Thyroid gland (tissue), 4 donors: ENCODE results near the gene PCNX3.

Experiments
- POLR2A ChIP-seq, 2 donors: fragments of 450-650 bp; IDR thresholded peaks; one replicate each; pipeline ENCODE4 v1.6.1; 2017; ENCODE audit warnings: antibody characterized with exemption in 2 of 2, mild to moderate bottlenecking in 2 of 2, moderate library complexity in 1 of 2
- TF ChIP-seq, protein P1 (sequence below), 6 experiments: fragments of 200-600 bp in 3 of 6; fragments of 450-650 bp in 3 of 6; sonication (generic) in 3 of 6; IDR thresholded peaks; one replicate each; pipeline ENCODE4 v1.5.1; 2016 to 2019; ENCODE audit warnings: antibody characterized with exemption in 6 of 6, mild to moderate bottlenecking in 2 of 6, inconsistent platforms in 1 of 6, moderate library complexity in 1 of 6

DNA sequence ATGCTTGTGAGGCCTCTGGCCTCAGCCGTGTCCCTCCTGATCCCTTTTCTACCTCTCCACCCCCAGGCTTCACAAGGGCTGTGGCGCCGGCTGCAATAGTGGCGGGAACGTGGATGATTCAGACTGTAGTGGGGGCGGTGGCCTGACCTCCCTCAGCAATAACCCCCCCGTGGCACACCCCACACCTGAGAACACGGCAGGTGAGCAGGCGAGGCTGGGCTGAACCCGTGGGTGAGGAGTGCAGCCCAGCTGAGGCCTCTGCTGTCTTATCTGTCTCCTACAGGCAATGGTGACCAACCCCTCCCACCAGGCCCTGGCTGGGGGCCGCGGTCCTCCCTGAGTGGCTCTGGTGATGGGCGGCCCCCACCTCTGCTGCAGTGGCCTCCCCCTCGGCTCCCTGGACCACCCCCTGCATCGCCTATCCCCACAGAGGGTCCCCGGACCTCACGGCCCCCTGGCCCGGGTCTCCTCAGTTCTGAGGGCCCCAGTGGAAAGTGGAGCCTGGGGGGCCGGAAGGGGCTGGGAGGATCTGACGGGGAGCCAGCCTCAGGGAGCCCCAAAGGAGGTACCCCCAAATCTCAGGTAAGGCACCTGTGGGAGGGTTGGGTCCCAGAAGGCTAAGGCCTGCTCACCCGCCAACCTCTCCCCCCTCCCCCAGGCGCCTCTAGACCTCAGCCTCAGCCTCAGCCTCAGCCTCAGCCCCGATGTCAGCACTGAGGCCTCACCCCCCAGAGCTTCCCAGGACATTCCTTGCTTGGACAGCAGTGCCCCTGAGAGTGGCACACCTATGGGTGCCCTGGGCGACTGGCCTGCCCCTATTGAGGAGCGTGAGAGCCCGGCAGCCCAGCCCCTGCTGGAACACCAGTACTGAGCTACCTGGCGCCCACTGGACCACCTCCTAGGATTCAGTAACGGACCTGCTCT is 20.8 kb downstream of the PCNX3 start:
- TF ChIP-seq, protein P1, sequence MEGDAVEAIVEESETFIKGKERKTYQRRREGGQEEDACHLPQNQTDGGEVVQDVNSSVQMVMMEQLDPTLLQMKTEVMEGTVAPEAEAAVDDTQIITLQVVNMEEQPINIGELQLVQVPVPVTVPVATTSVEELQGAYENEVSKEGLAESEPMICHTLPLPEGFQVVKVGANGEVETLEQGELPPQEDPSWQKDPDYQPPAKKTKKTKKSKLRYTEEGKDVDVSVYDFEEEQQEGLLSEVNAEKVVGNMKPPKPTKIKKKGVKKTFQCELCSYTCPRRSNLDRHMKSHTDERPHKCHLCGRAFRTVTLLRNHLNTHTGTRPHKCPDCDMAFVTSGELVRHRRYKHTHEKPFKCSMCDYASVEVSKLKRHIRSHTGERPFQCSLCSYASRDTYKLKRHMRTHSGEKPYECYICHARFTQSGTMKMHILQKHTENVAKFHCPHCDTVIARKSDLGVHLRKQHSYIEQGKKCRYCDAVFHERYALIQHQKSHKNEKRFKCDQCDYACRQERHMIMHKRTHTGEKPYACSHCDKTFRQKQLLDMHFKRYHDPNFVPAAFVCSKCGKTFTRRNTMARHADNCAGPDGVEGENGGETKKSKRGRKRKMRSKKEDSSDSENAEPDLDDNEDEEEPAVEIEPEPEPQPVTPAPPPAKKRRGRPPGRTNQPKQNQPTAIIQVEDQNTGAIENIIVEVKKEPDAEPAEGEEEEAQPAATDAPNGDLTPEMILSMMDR (IDR thresholded peaks at IDR 0.05) = no peak
- no peak for TF ChIP-seq POLR2A (IDR thresholded peaks at IDR 0.05)
